WI38 (cell line): ENCODE data around the gene UFL1.

Experiments
- H3K4me3 ChIP-seq: 2 replicates; pipeline ENCODE4 v1.5.1; 2011; ENCODE audit warnings: low read depth, mild to moderate bottlenecking, control low read depth, low read length
- TF ChIP-seq, protein P1 (sequence below): IDR thresholded peaks from 2 replicates; pipeline ENCODE4 v1.5.1; 2012; ENCODE audit warnings: low read depth, mild to moderate bottlenecking, control low read depth, low read length

UFL1 gene

DNA sequence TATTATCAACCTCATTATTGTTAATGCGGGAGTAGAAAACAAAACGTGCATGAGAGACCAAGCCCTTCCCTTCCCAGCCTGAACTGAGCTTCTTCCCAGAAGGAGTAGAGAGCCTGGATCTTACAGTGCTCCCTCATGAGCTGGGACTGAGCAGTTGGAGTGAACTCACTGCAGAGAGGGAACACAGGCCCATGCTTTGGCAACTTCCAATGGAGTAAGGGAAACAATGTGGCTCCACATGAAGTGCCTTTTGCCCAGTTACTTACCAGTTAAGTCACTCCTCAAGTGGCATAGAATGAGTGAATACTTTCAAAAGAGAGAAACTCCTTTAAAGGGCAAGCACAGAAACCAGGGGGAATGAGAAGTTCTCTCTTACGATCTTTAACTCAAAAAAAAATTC is 53.8 kb downstream of the UFL1 start:
- H3K4me3 ChIP-seq: no peak overlapping the region
- TF ChIP-seq, protein P1, sequence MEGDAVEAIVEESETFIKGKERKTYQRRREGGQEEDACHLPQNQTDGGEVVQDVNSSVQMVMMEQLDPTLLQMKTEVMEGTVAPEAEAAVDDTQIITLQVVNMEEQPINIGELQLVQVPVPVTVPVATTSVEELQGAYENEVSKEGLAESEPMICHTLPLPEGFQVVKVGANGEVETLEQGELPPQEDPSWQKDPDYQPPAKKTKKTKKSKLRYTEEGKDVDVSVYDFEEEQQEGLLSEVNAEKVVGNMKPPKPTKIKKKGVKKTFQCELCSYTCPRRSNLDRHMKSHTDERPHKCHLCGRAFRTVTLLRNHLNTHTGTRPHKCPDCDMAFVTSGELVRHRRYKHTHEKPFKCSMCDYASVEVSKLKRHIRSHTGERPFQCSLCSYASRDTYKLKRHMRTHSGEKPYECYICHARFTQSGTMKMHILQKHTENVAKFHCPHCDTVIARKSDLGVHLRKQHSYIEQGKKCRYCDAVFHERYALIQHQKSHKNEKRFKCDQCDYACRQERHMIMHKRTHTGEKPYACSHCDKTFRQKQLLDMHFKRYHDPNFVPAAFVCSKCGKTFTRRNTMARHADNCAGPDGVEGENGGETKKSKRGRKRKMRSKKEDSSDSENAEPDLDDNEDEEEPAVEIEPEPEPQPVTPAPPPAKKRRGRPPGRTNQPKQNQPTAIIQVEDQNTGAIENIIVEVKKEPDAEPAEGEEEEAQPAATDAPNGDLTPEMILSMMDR: no peak

DNA sequence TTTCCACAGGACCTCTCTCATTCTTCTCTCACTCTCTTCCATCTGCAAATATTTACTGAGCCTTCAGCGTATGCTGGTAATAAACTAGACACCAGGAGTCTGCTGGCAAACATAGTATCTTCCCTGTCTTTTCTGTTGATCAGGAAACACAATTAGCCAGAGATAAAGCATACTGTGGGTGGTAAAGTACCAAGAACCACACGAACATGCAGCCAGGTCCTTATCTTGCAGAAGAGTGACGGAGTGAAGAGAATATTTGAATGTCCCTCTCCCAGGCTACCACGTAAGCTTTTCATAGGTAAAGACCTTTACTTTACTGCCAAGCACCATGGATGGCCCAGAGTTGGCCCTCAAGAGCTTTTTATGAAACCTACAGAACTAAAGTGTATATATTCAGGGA is 54.6 kb downstream of the UFL1 start:
- TF ChIP-seq, protein P1: no peak
- no peak overlapping the region for H3K4me3 ChIP-seq

DNA sequence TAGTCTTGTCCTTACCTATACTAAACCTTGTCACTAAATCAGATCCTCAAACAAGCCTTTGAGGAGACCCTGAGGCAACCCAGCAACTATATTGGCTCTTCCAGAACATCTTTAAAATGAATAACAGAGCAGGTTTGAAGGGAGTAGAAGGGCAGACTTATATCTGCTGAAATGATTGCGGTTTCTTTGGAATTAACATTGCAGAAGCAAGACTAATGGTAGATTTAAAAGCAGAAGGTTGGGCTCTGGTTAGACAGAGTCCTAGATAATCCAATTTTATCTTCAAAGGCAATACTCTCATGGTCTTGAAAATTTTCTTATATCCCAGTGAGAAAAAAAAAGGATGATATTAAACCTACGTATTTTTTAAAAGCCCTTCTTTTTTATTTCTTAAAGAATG is 60.4 kb downstream of the UFL1 start:
- TF ChIP-seq, protein P1: no peak
- no peak overlapping the region for H3K4me3 ChIP-seq

DNA sequence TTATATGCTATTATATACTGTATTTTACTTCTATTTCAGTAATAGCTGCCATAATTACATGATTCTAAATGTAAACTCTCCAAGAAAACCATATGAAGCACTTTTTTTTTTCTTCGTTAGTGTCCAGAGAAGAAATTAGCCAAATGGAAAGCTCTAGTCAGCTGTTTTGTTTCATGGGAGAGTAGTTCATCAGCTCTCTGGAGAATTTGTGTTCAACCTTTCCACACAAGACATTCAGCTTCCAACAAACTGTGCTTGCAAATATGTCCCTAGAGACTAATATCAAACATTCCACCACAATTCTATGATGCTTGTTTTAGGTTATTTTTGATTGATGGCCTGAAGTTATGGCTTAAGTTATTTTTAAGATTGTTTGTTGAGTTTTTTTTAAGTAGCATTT is 60.8 kb downstream of the UFL1 start:
- no peak overlapping the region for H3K4me3 ChIP-seq
- TF ChIP-seq, protein P1: no peak

DNA sequence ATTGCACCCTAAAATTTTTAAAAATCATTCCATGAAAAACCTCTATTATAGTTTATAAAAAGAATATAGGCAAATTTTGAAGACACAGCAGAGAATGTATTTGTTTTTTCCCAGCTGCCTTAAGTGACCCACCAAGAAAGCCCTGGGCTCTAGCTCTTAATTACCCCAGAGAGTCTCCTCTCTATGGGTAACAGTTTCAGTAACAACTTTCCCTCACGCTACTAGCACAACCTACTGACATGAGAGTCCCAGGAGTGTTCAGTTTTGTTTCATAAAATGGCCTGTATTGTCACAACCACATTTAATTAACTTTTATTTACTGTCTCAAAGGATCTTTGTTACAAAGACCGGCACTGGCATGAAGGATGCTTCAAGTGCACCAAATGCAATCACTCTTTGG is 82.8 kb downstream of the UFL1 start:
- H3K4me3 ChIP-seq: no peak overlapping the region
- TF ChIP-seq, protein P1: no peak
